ENCODE measurements around the gene LRP8.
A peak's percentile ranks its signal among the peaks of the same experiment; 100 is the strongest.
"Not testable (repeated sequence)": the region's sequence is repeated elsewhere in the genome, so short reads cannot be mapped to it uniquely, and the experiment has no call there.

The LRP8 gene

GRCh38 chr1:53303726-53304515 is 23.9 kb downstream of the LRP8 start:
- no peak for DNase-seq

- no peak for DNase-seq
Observed at GRCh38 chr1:53303243-53303642, 24.6 kb downstream of the LRP8 start.

- DNase-seq: no peak
Observed at GRCh38 chr1:53299233-53299632, 28.6 kb downstream of the LRP8 start.

GRCh38 chr1:53298045-53298637 is 29.7 kb downstream of the LRP8 start:
- DNase-seq: no peak

GRCh38 chr1:53297195-53297594 is 30.7 kb downstream of the LRP8 start:
- no peak for DNase-seq

- DNase-seq: no peak
Observed at GRCh38 chr1:53296117-53296749, 31.6 kb downstream of the LRP8 start.

GRCh38 chr1:53295726-53296116 is 32.1 kb downstream of the LRP8 start:
- DNase-seq: no peak

GRCh38 chr1:53295295-53295694 is 32.6 kb downstream of the LRP8 start:
- DNase-seq: no peak

GRCh38 chr1:53294567-53294966 is 33.3 kb downstream of the LRP8 start:
- DNase-seq: no peak

- DNase-seq: no peak
Observed at GRCh38 chr1:53294061-53294460, 33.8 kb downstream of the LRP8 start.

- DNase-seq: no peak
Observed at GRCh38 chr1:53293123-53293522, 34.7 kb downstream of the LRP8 start.

GRCh38 chr1:53292690-53293089 is 35.2 kb downstream of the LRP8 start:
- DNase-seq: no peak

- DNase-seq: peak; percentile 38
Observed at GRCh38 chr1:53291574-53291973, 36.3 kb downstream of the LRP8 start.

- DNase-seq: no peak
Observed at GRCh38 chr1:53288790-53289429, 39.0 kb downstream of the LRP8 start.

GRCh38 chr1:53288002-53288789 is 39.7 kb downstream of the LRP8 start:
- no peak for DNase-seq

- no peak for DNase-seq
Observed at GRCh38 chr1:53286955-53287354, 40.9 kb downstream of the LRP8 start.

GRCh38 chr1:53285969-53286760 is 41.7 kb downstream of the LRP8 start:
- DNase-seq: peak; percentile 18

- DNase-seq: no peak
Observed at GRCh38 chr1:53285546-53285945, 42.3 kb downstream of the LRP8 start.

GRCh38 chr1:53284224-53285020 is 43.4 kb downstream of the LRP8 start:
- no peak for DNase-seq

- DNase-seq: not testable (repeated sequence)
Observed at GRCh38 chr1:53283156-53283555, 44.7 kb downstream of the LRP8 start.

GRCh38 chr1:53281133-53281532 is 46.7 kb downstream of the LRP8 start:
- no peak for DNase-seq
